H9 (cell line): Measurements from ENCODE around the gene MRPL39. TPM values are rescaled to one million over a fixed set of nuclear protein-coding genes. Genes with fewer than 3 reads are reported as not detected.

Source experiments
- DNase-seq: peaks from one replicate; pipeline ENCODE4 v3.0.0-alpha.2; 2017
- H2AFZ ChIP-seq: one replicate; pipeline ENCODE4 v1.6.1; 2013; ENCODE audit warnings: mild to moderate bottlenecking, low read length, control low read depth, moderate library complexity
- H2AK5ac ChIP-seq: 2 replicates; pipeline ENCODE4 v1.6.1; 2013; ENCODE audit warnings: low read length, control low read depth, mixed read lengths; ENCODE audit not compliant: insufficient read length
- H2BK120ac ChIP-seq: one replicate; pipeline ENCODE4 v1.6.1; 2013; ENCODE audit warnings: low read depth, mild to moderate bottlenecking, low read length, control low read depth, inconsistent platforms; ENCODE audit not compliant: poor library complexity, severe bottlenecking
- H2BK12ac ChIP-seq: 2 replicates; pipeline ENCODE4 v1.6.1; 2013; ENCODE audit warnings: low read length, control low read depth, mixed read lengths, low read depth; ENCODE audit not compliant: insufficient read length
- H2BK15ac ChIP-seq: 2 replicates; pipeline ENCODE4 v1.6.1; 2013; ENCODE audit warnings: low read depth, low read length, control low read depth
- H2BK20ac ChIP-seq: one replicate; pipeline ENCODE4 v1.6.1; 2013; ENCODE audit warnings: low read depth, mild to moderate bottlenecking, low read length, control low read depth, inconsistent platforms; ENCODE audit not compliant: poor library complexity, severe bottlenecking
- H2BK5ac ChIP-seq: 2 replicates; pipeline ENCODE4 v1.6.1; 2013; ENCODE audit warnings: low read length, control low read depth, mixed read lengths; ENCODE audit not compliant: insufficient read length
- H3K14ac ChIP-seq: 2 replicates; pipeline ENCODE4 v1.6.1; 2013; ENCODE audit warnings: low read length, control low read depth; ENCODE audit not compliant: insufficient read depth
- H3K18ac ChIP-seq: 2 replicates; pipeline ENCODE4 v1.6.1; 2013; ENCODE audit warnings: low read depth, mild to moderate bottlenecking, mixed read lengths, low read length, control low read depth; ENCODE audit not compliant: insufficient read length
- H3K23ac ChIP-seq: 2 replicates; pipeline ENCODE4 v1.6.1; 2013; ENCODE audit warnings: low read length, control low read depth, mixed read lengths, low read depth; ENCODE audit not compliant: insufficient read length
- H3K23me2 ChIP-seq: 2 replicates; pipeline ENCODE4 v1.6.1; 2013; ENCODE audit warnings: low read depth, mild to moderate bottlenecking, mixed read lengths, low read length, control low read depth; ENCODE audit not compliant: insufficient read length, poor library complexity, severe bottlenecking
- H3K27ac ChIP-seq: 2 replicates; pipeline ENCODE4 v1.5.1; 2013; ENCODE audit warnings: low read length, control low read depth, mixed read lengths, low read depth; ENCODE audit not compliant: insufficient read length
- H3K27me3 ChIP-seq: 2 replicates; pipeline ENCODE4 v1.6.1; 2013; ENCODE audit warnings: low read length, control low read depth, inconsistent platforms; ENCODE audit not compliant: insufficient read depth
- H3K4ac ChIP-seq: 2 replicates; pipeline ENCODE4 v1.6.1; 2013; ENCODE audit warnings: low read depth, mild to moderate bottlenecking, control low read depth, inconsistent platforms, low read length, moderate library complexity
- H3K4me1 ChIP-seq: 2 replicates; pipeline ENCODE4 v1.6.1; 2013; ENCODE audit warnings: low read length, control low read depth, inconsistent platforms; ENCODE audit not compliant: insufficient read depth
- H3K4me2 ChIP-seq: 2 replicates; pipeline ENCODE4 v1.6.1; 2013; ENCODE audit warnings: low read length, control low read depth, mixed read lengths; ENCODE audit not compliant: insufficient read length, insufficient read depth
- H3K56ac ChIP-seq: 2 replicates; pipeline ENCODE4 v1.6.1; 2013; ENCODE audit warnings: low read depth, mild to moderate bottlenecking, mixed read lengths, low read length, control low read depth; ENCODE audit not compliant: insufficient read length
- H3K79me1 ChIP-seq: 2 replicates; pipeline ENCODE4 v1.6.1; 2013; ENCODE audit warnings: low read depth, mild to moderate bottlenecking, moderate library complexity, low read length, control low read depth, inconsistent platforms; ENCODE audit not compliant: insufficient read depth, poor library complexity, severe bottlenecking
- H3K79me2 ChIP-seq: 2 replicates; pipeline ENCODE4 v1.6.1; 2013; ENCODE audit warnings: low read length, control low read depth, inconsistent platforms; ENCODE audit not compliant: insufficient read depth
- H3K9ac ChIP-seq: 2 replicates; pipeline ENCODE4 v1.6.1; 2013; ENCODE audit warnings: low read length, control low read depth, mixed read lengths; ENCODE audit not compliant: insufficient read length; ENCODE audit errors: extremely low read depth
- H3K9me3 ChIP-seq: one replicate; pipeline ENCODE4 v1.6.1; 2013; ENCODE audit warnings: low read depth, low read length, inconsistent platforms; ENCODE audit not compliant: control insufficient read depth
- H3T11ph ChIP-seq: one replicate; pipeline ENCODE4 v1.6.1; 2013; ENCODE audit warnings: mild to moderate bottlenecking, low read length, control low read depth, inconsistent platforms
- H4K20me1 ChIP-seq: one replicate; pipeline ENCODE4 v1.6.1; 2013; ENCODE audit not compliant: control insufficient read depth, insufficient read length, insufficient read depth
- H4K5ac ChIP-seq: 2 replicates; pipeline ENCODE4 v1.6.1; 2013; ENCODE audit warnings: low read depth, mild to moderate bottlenecking, mixed read lengths, low read length, control low read depth; ENCODE audit not compliant: insufficient read length
- H4K8ac ChIP-seq: replicated peaks from 2 replicates; pipeline ENCODE4 v1.6.1; 2013; ENCODE audit warnings: low read length, control low read depth, mixed read lengths, low read depth; ENCODE audit not compliant: insufficient read length
- H4K91ac ChIP-seq: 2 replicates; pipeline ENCODE4 v1.6.1; 2013; ENCODE audit warnings: low read depth, mild to moderate bottlenecking, moderate library complexity, mixed read lengths, low read length, control low read depth; ENCODE audit not compliant: insufficient read length
- H3K27ac Mint-ChIP-seq, 3 experiments: 2 replicates in 2 of 3; 3 replicates in 1 of 3; pipeline ENCODE4 v1.8.0; 2020 to 2021; ENCODE audit warnings: mixed read lengths in 3 of 3, mild to moderate bottlenecking in 1 of 3, moderate library complexity in 1 of 3
- H3K27me3 Mint-ChIP-seq: 2 replicates; pipeline ENCODE4 v1.8.0; 2021; ENCODE audit warnings: low read depth, mild to moderate bottlenecking, moderate library complexity, mixed read lengths
- H3K36me3 Mint-ChIP-seq, 3 experiments: 2 replicates in 2 of 3; 3 replicates in 1 of 3; pipeline ENCODE4 v1.8.0; 2020 to 2021; ENCODE audit warnings: low read depth in 3 of 3, mixed read lengths in 3 of 3; ENCODE audit not compliant: insufficient read depth in 1 of 3
- H3K4me1 Mint-ChIP-seq, 2 experiments: 2 replicates each; pipeline ENCODE4 v1.8.0; 2020; ENCODE audit warnings: mixed read lengths in 2 of 2
- H3K4me3 Mint-ChIP-seq, 2 experiments: 2 replicates in 1 of 2; 3 replicates in 1 of 2; pipeline ENCODE4 v1.8.0; 2020 to 2021; ENCODE audit warnings: mild to moderate bottlenecking in 2 of 2, mixed read lengths in 2 of 2, moderate library complexity in 1 of 2
- H3K9me3 Mint-ChIP-seq, 2 experiments: 2 replicates in 1 of 2; 3 replicates in 1 of 2; pipeline ENCODE4 v1.8.0; 2020; ENCODE audit warnings: mild to moderate bottlenecking in 2 of 2, mixed read lengths in 2 of 2, moderate library complexity in 1 of 2
- CTCF ChIP-seq: fragments of 200-600 bp; sonication (generic); conservative IDR thresholded peaks from 3 replicates; pipeline ENCODE4 v1.8.0; 2021; ENCODE audit warnings: antibody characterized with exemption, mild to moderate bottlenecking
- WGBS: extraction: QIAGEN DNeasy Blood & Tissue Kit; methylation state at CpG from one replicate; pipeline ENCODE4 v1.1.7; 2013; ENCODE audit warnings: missing lambda C conversion rate, low lambda C conversion rate, mixed read lengths; ENCODE audit not compliant: insufficient read length; ENCODE audit errors: extremely low coverage; 5-methylcytosine and 5-hydroxymethylcytosine counted together
- total RNA-seq: library from RNA; stranded (reverse); gene quantifications from 2 replicates; pipeline ENCODE4 v1.2.1, GENCODE V29; 2021

MRPL39 gene
- total RNA-seq, 1 experiment from 2014 or later = 58.8 TPM

DNA sequence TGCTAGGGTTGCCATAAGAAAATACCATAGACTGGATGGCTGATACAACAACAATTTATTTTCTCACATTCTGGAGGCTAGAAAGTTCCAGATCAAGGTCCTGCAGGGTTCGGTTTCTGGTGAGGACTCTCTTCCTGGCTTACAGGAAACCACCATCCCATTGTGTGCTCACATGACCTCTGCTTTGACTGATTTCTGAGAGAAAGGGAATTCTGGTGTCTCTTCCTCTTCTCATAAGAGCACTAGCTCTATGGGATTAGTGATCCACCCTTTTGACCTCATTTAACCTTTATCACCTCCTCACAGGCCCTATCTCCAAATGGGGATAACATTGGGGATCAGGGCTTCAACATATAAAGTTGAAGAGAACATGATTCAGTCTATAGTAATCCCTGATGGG lies 47.5 kb downstream of the MRPL39 start:
- Histone ChIP-seq H3K79me2 (no peaks in the 10 kb centered on the region), H2BK5ac (no peak overlapping the region), H2BK12ac (no peak overlapping the region), H3T11ph (no peak overlapping the region), H3K4ac (no peak overlapping the region), H3K27ac (no peak overlapping the region), H3K27me3 (peaks cover 6% of the 10 kb centered on the region; the same call in 1 of the 2 replicates), H3K14ac (no peak overlapping the region), H2AFZ (no peak overlapping the region), H2BK20ac (no peak overlapping the region), H3K23me2 (peaks cover 9% of the 10 kb centered on the region), H3K4me2 (no peak overlapping the region), H3K56ac (no peak overlapping the region), H4K5ac (no peak overlapping the region), H3K23ac (no peak overlapping the region), H4K8ac (no peak overlapping the region), H3K9me3 (no peaks in the 10 kb centered on the region), H2BK120ac (no peak overlapping the region), H3K4me1 (no peaks in the 10 kb centered on the region), H4K20me1 (no peaks in the 10 kb centered on the region), H3K9ac (no peak overlapping the region), H3K18ac (no peak overlapping the region), H4K91ac (no peak overlapping the region), H3K79me1 (no peaks in the 10 kb centered on the region), H2BK15ac (no peak overlapping the region), H2AK5ac (no peak overlapping the region)
- no peak overlapping the region for H3K4me3 Mint-ChIP-seq
- no peak for DNase-seq
- peaks cover 7 to 10% of the 10 kb centered on the region in 2 experiments; a peak in 2 of 4 replicates for H3K4me1 Mint-ChIP-seq
- H3K36me3 Mint-ChIP-seq = no peaks in the 10 kb centered on the region; a peak in 1 of 7 replicates
- peaks cover 49% of the 10 kb centered on the region for H3K27me3 Mint-ChIP-seq
- WGBS = no CpG with 5 or more reads among the region's 1 CpG
- TF ChIP-seq CTCF = no peak
- H3K9me3 Mint-ChIP-seq = no peaks in the 10 kb centered on the region
- H3K27ac Mint-ChIP-seq = no peak overlapping the region
